GM12878 (cell line): Measurements from ENCODE around the gene ADGRV1. TPM values are rescaled to one million over a fixed set of nuclear protein-coding genes. Genes with fewer than 3 reads are reported as not detected.

ENCODE experiments used
- ASH2L ChIP-seq: fragments of 300-600, 200-600 bp; sonication (generic); IDR thresholded peaks from 2 replicates; pipeline ENCODE4 v1.6.1; 2017; ENCODE audit warnings: low read depth, mild to moderate bottlenecking, borderline replicate concordance
- BHLHE40 ChIP-seq, 2 experiments: fragments of 450-650 bp in 1 of 2; IDR thresholded peaks; 2 replicates each; pipeline ENCODE4 v1.6.1; 2011 to 2017; ENCODE audit warnings: low read depth in 2 of 2, borderline replicate concordance in 1 of 2, improper control_type of control experiment in 1 of 2, low read length in 1 of 2, mild to moderate bottlenecking in 1 of 2
- CBX5 ChIP-seq: sonication (generic); IDR thresholded peaks from 2 replicates; pipeline ENCODE4 v1.6.1; 2016; ENCODE audit warnings: low read depth, moderate library complexity, mild to moderate bottlenecking, inconsistent platforms
- CHD2 ChIP-seq: IDR thresholded peaks from 2 replicates; pipeline ENCODE4 v1.6.1; 2011; ENCODE audit warnings: low read depth, low read length, improper control_type of control experiment, borderline replicate concordance
- ELK1 ChIP-seq: IDR thresholded peaks from 2 replicates; pipeline ENCODE4 v1.6.1; 2012; ENCODE audit warnings: low read depth, low read length, improper control_type of control experiment
- EP300 ChIP-seq, 2 experiments: fragments of 150-350 bp in 1 of 2; IDR thresholded peaks; 2 replicates each; pipeline ENCODE4 v1.6.1; 2011 to 2012; ENCODE audit warnings: low read depth in 2 of 2, low read length in 2 of 2, borderline replicate concordance in 1 of 2, improper control_type of control experiment in 1 of 2, inconsistent platforms in 1 of 2; ENCODE audit not compliant: control insufficient read depth in 1 of 2
- HDAC6 ChIP-seq: fragments of 200-600 bp; sonication (generic); IDR thresholded peaks from one replicate; pipeline ENCODE4 v1.8.0; 2017; ENCODE audit warnings: antibody characterized with exemption; ENCODE audit not compliant: unreplicated experiment
- HDGF ChIP-seq: fragments of 450-650 bp; IDR thresholded peaks from 2 replicates; pipeline ENCODE4 v1.6.1; 2016; ENCODE audit warnings: antibody characterized with exemption
- HSF1 ChIP-seq: fragments of 150-350 bp; IDR thresholded peaks from 2 replicates; pipeline ENCODE4 v1.6.1; 2014; ENCODE audit warnings: mild to moderate bottlenecking, low read depth, low read length
- JUNB ChIP-seq: IDR thresholded peaks from 2 replicates; pipeline ENCODE4 v1.6.1; 2016; ENCODE audit warnings: antibody characterized with exemption, mild to moderate bottlenecking
- JUND ChIP-seq: IDR thresholded peaks from 2 replicates; pipeline ENCODE4 v1.6.1; 2012; ENCODE audit warnings: low read depth, mild to moderate bottlenecking, low read length, improper control_type of control experiment, moderate library complexity
- KDM1A ChIP-seq: fragments of 200-600 bp; sonication (generic); IDR thresholded peaks from 2 replicates; pipeline ENCODE4 v1.6.1; 2016; ENCODE audit warnings: borderline replicate concordance
- KLF5 ChIP-seq: fragments of 450-650 bp; IDR thresholded peaks from 2 replicates; pipeline ENCODE4 v1.6.1; 2014; ENCODE audit warnings: mild to moderate bottlenecking; ENCODE audit not compliant: partially characterized antibody
- LARP7 ChIP-seq: fragments of 450-650 bp; IDR thresholded peaks from 2 replicates; pipeline ENCODE4 v1.6.1; 2017; ENCODE audit warnings: mild to moderate bottlenecking
- MLLT1 ChIP-seq: fragments of 450-650 bp; IDR thresholded peaks from 2 replicates; pipeline ENCODE4 v1.6.1; 2016; ENCODE audit warnings: mild to moderate bottlenecking
- NR2F1 ChIP-seq: fragments of 450-650 bp; conservative IDR thresholded peaks from 2 replicates; pipeline ENCODE4 v1.6.1; 2017; ENCODE audit warnings: mild to moderate bottlenecking
- POLR2A ChIP-seq: IDR thresholded peaks from 2 replicates; pipeline ENCODE4 v1.6.1; 2011; ENCODE audit warnings: low read depth, mild to moderate bottlenecking, low read length
- POLR2AphosphoS2 ChIP-seq: IDR thresholded peaks from 2 replicates; pipeline ENCODE4 v1.6.1; 2011; ENCODE audit warnings: low read depth, mild to moderate bottlenecking, low read length, improper control_type of control experiment, moderate library complexity
- RBBP5 ChIP-seq: fragments of 200-600 bp; sonication (generic); conservative IDR thresholded peaks from 2 replicates; pipeline ENCODE4 v1.6.1; 2016
- SMAD5 ChIP-seq: IDR thresholded peaks from 2 replicates; pipeline ENCODE4 v1.6.1; 2016; ENCODE audit warnings: antibody characterized with exemption, low read depth
- SUPT20H ChIP-seq: IDR thresholded peaks from 2 replicates; pipeline ENCODE4 v1.6.1; 2011; ENCODE audit warnings: low read depth, mild to moderate bottlenecking, low read length, moderate library complexity, borderline replicate concordance; ENCODE audit not compliant: control insufficient read depth
- TAF1 ChIP-seq: IDR thresholded peaks from 2 replicates; pipeline ENCODE4 v1.6.1; 2011; ENCODE audit warnings: mild to moderate bottlenecking, low read depth, low read length, borderline replicate concordance
- TARDBP ChIP-seq: IDR thresholded peaks from 2 replicates; pipeline ENCODE4 v1.6.1; 2016; ENCODE audit warnings: borderline replicate concordance
- TBL1XR1 ChIP-seq: IDR thresholded peaks from 2 replicates; pipeline ENCODE4 v1.6.1; 2012; ENCODE audit warnings: low read depth, low read length, improper control_type of control experiment
- TCF3 ChIP-seq: IDR thresholded peaks from 2 replicates; pipeline ENCODE4 v1.6.1; 2012; ENCODE audit warnings: low read depth, mild to moderate bottlenecking, low read length, borderline replicate concordance; ENCODE audit not compliant: insufficient read depth
- ZBED1 ChIP-seq: IDR thresholded peaks from 2 replicates; pipeline ENCODE4 v1.6.1; 2016; ENCODE audit warnings: borderline replicate concordance
- polyA plus RNA-seq, 11 experiments: library from polyadenylated mRNA; depleted of rRNA in 4 of 11; unstranded in 6 of 11; stranded (reverse) in 5 of 11; fragments of >200 nt; fragmentation: Nextera tagmentation in 4 of 11; fragmentation: Illumina TruSeq in 1 of 11; extraction: Ambion mirVana in 4 of 11; extraction: Trizol in 1 of 11; gene quantifications; 1 replicate in 1 of 11; 2 replicates in 10 of 11; pipeline versions ENCODE4 v1.2.1 to v1.2.3, GENCODE V29; 2011 to 2016; ENCODE audit warnings: inconsistent platforms in 2 of 11, missing spikeins in 2 of 11, low read depth in 1 of 11
- total RNA-seq, 4 experiments: library from RNA; depleted of rRNA in 3 of 4; stranded (reverse); fragments of >200 nt in 3 of 4; fragmentation: Illumina TruSeq in 1 of 4; extraction: Trizol in 1 of 4; gene quantifications; 2 replicates each; pipeline versions ENCODE4 v1.2.1 to v1.2.3, GENCODE V29; 2013 to 2021

The ADGRV1 gene
- total and polyA plus RNA-seq, 10 of the 15 experiments (the other 5 are each of a cell fraction or from before 2014, with no cell fraction given), result 0.04 to 8.1 (median 0.16) TPM; not detected in 1

- TF ChIP-seq MLLT1 (0 out of 2 replicates have a peak, but pooled peaks have one; percentile 73), TCF3 (0 out of 2 replicates have a peak, but pooled peaks have one; percentile 19), LARP7 (peak; percentile 59), JUNB (no peak), ZBED1 (no peak), NR2F1 (peak; percentile 90), BHLHE40 (IDR thresholded peaks at IDR 0.05; ENCODE audit: borderline replicate concordance in 1 of 2, low read depth in 2 of 2, low read length in 1 of 2) (peak in 1 of 2 experiments; percentile 62; a peak in 2 of 4 replicates), CHD2 (peak; percentile 62; the same call in 1 of the 2 replicates), POLR2A (peak; percentile 97), TAF1 (peak; percentile 44; the same call in 1 of the 2 replicates), KDM1A (no peak), SUPT20H (no peak), EP300 (IDR thresholded peaks at IDR 0.05; ENCODE audit: borderline replicate concordance in 1 of 2, control insufficient read depth in 1 of 2, low read depth in 2 of 2, low read length in 2 of 2) (peak in 1 of 2 experiments; percentile 20; a peak in 1 of 4 replicates), HDAC6 (peak; percentile 14), RBBP5 (0 out of 2 replicates have a peak, but pooled peaks have one; percentile 25), CBX5 (0 out of 2 replicates have a peak, but pooled peaks have one; percentile 39), ELK1 (peak; percentile 59; the same call in 1 of the 2 replicates), JUND (0 out of 2 replicates have a peak, but pooled peaks have one; percentile 30), TBL1XR1 (no peak), TARDBP (0 out of 2 replicates have a peak, but pooled peaks have one; percentile 20), HDGF (peak; percentile 96), HSF1 (no peak), ASH2L (no peak), POLR2AphosphoS2 (peak; percentile 71; the same call in 1 of the 2 replicates), KLF5 (peak; percentile 37), SMAD5 (no peak; the same call in 1 of the 2 replicates)
Observed at GRCh38 chr5:90529194-90529938, 29.2 kb upstream of the ADGRV1 start, which contains the start of gene LYSMD3 (continued).
